ENCODE data around the gene MYO10.

GRCh38 chr5:16727755-16728325 lies 208.2 kb downstream of the MYO10 start:
- TF ChIP-seq EZH2 (IDR thresholded peaks at IDR 0.05; ENCODE audit: borderline replicate concordance, low read depth, low read length, severe bottlenecking) (no peak), POLR2A (IDR thresholded peaks at IDR 0.05; ENCODE audit: low read depth, low read length) (no peak), CTCF (IDR thresholded peaks at IDR 0.05; ENCODE audit: extremely low read depth in 1 of 2, insufficient read depth in 1 of 2, low read depth in 1 of 2, low read length in 2 of 2) (no peak)
